Measurements from ENCODE around the gene COL4A2. TPM values are rescaled to one million over a fixed set of nuclear protein-coding genes. Genes with fewer than 3 reads are reported as not detected.
"Not testable (repeated sequence)": the region's sequence is repeated elsewhere in the genome, so short reads cannot be mapped to it uniquely, and the experiment has no call there.

The COL4A2 gene
- total and polyA plus RNA-seq, 3 experiments from 2014 or later: not detected

GRCh38 chr13:110309661-110310524, 2.8 kb downstream of the COL4A2 start:
- ChIA-PET CTCF (no interaction called here), POLR2A (no interaction called here)
- Mint-ChIP-seq H3K9me3 (no peaks in the 10 kb centered on the region), H3K4me1 (peaks cover 0 to 11% (median 5%) of the 10 kb centered on the region in 3 donors), H3K36me3 (no peaks in the 10 kb centered on the region), H3K4me3 (no peak overlapping the region), H3K27me3 (peaks cover 36 to 63% of the 10 kb centered on the region in 2 donors), H3K27ac (no peak overlapping the region)
- Histone ChIP-seq H3K36me3 (ENCODE audit: insufficient read depth, low read length) (no peaks in the 10 kb centered on the region), H3K4me1 (ENCODE audit: insufficient read depth, low read length) (no peaks in the 10 kb centered on the region), H3K4me3 (ENCODE audit: low read length) (no peak overlapping the region), H3K9me3 (ENCODE audit: low read length) (no peaks in the 10 kb centered on the region), H3K27me3 (ENCODE audit: insufficient read depth, low read length, poor library complexity, severe bottlenecking) (peaks cover 3% of the 10 kb centered on the region), H3K27ac (ENCODE audit: low read depth, low read length) (no peak overlapping the region)
- no peak for DNase-seq

- CTCF ChIA-PET: no interaction called here
- Histone ChIP-seq H3K4me1 (ENCODE audit: insufficient read depth, low read length) (no peaks in the 10 kb centered on the region), H3K36me3 (ENCODE audit: insufficient read depth, low read length) (no peaks in the 10 kb centered on the region), H3K27me3 (ENCODE audit: insufficient read depth, low read length, poor library complexity, severe bottlenecking) (peaks cover 3% of the 10 kb centered on the region), H3K27ac (ENCODE audit: low read depth, low read length) (no peak overlapping the region), H3K4me3 (ENCODE audit: low read length) (no peak overlapping the region), H3K9me3 (ENCODE audit: low read length) (no peaks in the 10 kb centered on the region)
- H3K4me1 Mint-ChIP-seq: peaks cover 0 to 11% (median 1%) of the 10 kb centered on the region in 3 donors
- no peak for DNase-seq
- H3K27ac Mint-ChIP-seq: no peak overlapping the region
- H3K36me3 Mint-ChIP-seq: no peaks in the 10 kb centered on the region
- H3K9me3 Mint-ChIP-seq: no peaks in the 10 kb centered on the region
- no peak overlapping the region for H3K4me3 Mint-ChIP-seq
- peaks cover 35 to 54% of the 10 kb centered on the region in 2 donors for H3K27me3 Mint-ChIP-seq
- POLR2A ChIA-PET: no interaction called here
These were observed 3.7 kb downstream of the COL4A2 start for GRCh38 chr13:110310541-110311442.

DNA sequence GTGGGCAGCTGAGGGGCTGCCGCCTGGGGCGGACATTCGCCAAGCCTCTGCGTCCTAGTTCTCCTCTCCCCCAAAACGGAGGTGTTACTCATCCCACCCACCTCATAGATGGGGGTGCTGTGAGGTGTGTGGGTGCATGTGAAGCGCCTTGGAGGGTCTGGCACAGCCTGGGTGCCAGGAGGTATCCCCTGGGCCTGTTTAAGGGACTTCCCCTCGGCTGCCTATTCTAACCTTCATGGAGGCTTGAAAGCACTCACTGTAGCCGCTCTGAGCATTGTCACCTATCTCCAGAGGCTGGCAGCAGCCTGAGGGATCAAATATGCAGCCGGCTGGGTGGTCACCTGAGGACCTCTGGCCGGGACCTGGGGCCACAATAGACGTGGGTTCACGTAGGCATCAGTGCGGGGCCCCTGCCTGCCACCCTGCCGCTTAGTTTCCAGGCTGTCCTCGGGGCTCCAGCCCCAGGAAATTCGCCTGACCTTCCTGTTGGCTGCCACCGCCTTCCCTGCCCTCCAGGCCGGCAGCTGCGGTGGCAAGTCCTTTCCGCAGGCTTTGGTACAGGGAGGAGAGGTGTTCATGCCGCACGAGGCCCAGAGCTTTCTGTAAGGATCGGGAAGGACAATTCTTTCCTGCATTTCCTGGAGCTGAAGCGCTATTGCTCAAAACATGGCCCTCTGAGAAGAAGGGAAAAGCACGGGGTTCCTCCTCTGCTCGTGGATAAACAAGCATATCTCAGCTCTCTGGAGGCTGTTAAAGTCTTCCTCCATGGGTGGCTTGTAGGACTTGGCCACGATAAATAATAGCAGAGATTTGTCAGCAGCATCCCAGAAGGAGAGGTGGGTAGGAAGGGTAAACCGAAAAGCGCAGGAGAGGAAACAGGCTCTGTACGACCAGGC, 4.6 kb downstream of the COL4A2 start:
- CTCF ChIA-PET: no interaction called here
- H3K36me3 ChIP-seq (ENCODE audit: insufficient read depth, low read length): no peaks in the 10 kb centered on the region
- Mint-ChIP-seq H3K27me3 (peaks cover 33 to 51% of the 10 kb centered on the region in 2 donors), H3K36me3 (no peaks in the 10 kb centered on the region), H3K4me1 (peaks cover 0 to 11% (median 0%) of the 10 kb centered on the region in 3 donors), H3K27ac (no peak overlapping the region), H3K4me3 (no peak overlapping the region), H3K9me3 (no peaks in the 10 kb centered on the region)
- H3K4me1 ChIP-seq (ENCODE audit: insufficient read depth, low read length): no peaks in the 10 kb centered on the region
- no peak for DNase-seq
- no peak overlapping the region for H3K27ac ChIP-seq (ENCODE audit: low read depth, low read length)
- H3K9me3 ChIP-seq (ENCODE audit: low read length): no peaks in the 10 kb centered on the region
- POLR2A ChIA-PET: no interaction called here
- H3K27me3 ChIP-seq (ENCODE audit: insufficient read depth, low read length, poor library complexity, severe bottlenecking): peaks cover 3% of the 10 kb centered on the region
- no peak overlapping the region for H3K4me3 ChIP-seq (ENCODE audit: low read length)

DNA sequence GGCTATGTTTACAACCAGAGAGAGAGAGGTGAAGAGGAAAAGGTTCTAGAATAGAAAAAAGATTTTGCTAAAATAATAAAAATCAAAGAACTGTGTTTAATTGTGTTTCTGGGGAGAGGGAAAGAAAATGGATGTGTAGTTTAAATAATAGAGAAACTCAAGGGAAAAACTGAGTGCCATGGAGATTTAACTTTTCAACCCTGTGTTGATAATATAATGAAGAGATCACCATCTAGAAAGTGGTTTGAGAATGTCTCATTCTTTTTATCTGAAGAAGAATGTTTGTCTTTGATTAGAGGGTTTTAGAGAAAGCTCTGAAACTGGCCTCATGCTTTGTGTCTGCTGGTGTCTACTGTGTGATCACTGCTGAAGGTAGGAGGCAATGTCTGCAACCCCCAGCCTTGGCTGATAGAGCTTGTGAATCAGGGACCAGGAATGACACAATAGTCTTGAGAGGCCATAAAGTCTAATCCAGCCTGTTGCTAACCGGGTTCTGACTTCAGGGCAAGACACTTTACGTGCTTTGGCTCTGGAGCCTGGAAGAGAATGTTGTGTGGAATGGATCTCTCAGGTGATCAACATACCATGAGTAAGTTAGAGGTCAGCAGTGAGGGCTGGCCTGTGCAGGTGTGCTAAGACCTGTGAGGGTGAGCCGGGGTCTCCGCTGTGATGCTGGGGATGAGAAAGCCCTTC, 5.4 kb downstream of the COL4A2 start:
- Mint-ChIP-seq H3K27ac (no peak overlapping the region), H3K4me1 (peaks cover 0 to 11% (median 0%) of the 10 kb centered on the region in 3 donors), H3K27me3 (peaks cover 37 to 55% of the 10 kb centered on the region in 2 donors), H3K9me3 (no peaks in the 10 kb centered on the region), H3K36me3 (no peaks in the 10 kb centered on the region), H3K4me3 (no peak overlapping the region)
- H3K27me3 ChIP-seq (ENCODE audit: insufficient read depth, low read length, poor library complexity, severe bottlenecking): peaks cover 3% of the 10 kb centered on the region
- H3K4me1 ChIP-seq (ENCODE audit: insufficient read depth, low read length): no peaks in the 10 kb centered on the region
- no peak overlapping the region for H3K27ac ChIP-seq (ENCODE audit: low read depth, low read length)
- H3K9me3 ChIP-seq (ENCODE audit: low read length): no peaks in the 10 kb centered on the region
- CTCF ChIA-PET: no interaction called here
- H3K4me3 ChIP-seq (ENCODE audit: low read length): no peak overlapping the region
- DNase-seq: no peak
- POLR2A ChIA-PET: no interaction called here
- H3K36me3 ChIP-seq (ENCODE audit: insufficient read depth, low read length): no peaks in the 10 kb centered on the region

- H3K4me3 ChIP-seq (ENCODE audit: low read length); H3K27me3 ChIP-seq (ENCODE audit: insufficient read depth, low read length, poor library complexity, severe bottlenecking); POLR2A ChIA-PET; H3K36me3 Mint-ChIP-seq; H3K9me3 Mint-ChIP-seq; H3K9me3 ChIP-seq (ENCODE audit: low read length); H3K27ac ChIP-seq (ENCODE audit: low read depth, low read length); H3K4me3 Mint-ChIP-seq; H3K4me1 ChIP-seq (ENCODE audit: insufficient read depth, low read length); H3K27ac Mint-ChIP-seq; H3K4me1 Mint-ChIP-seq; CTCF ChIA-PET; DNase-seq; H3K36me3 ChIP-seq (ENCODE audit: insufficient read depth, low read length): not testable (repeated sequence)
- H3K27me3 Mint-ChIP-seq: peaks cover 33 to 53% of the 10 kb centered on the region in 2 donors
These were observed 6.2 kb downstream of the COL4A2 start for GRCh38 chr13:110313261-110313660.

GRCh38 chr13:110313733-110314132, 6.6 kb downstream of the COL4A2 start:
- H3K4me1 ChIP-seq (ENCODE audit: insufficient read depth, low read length); H3K9me3 Mint-ChIP-seq; H3K4me1 Mint-ChIP-seq; DNase-seq; POLR2A ChIA-PET; CTCF ChIA-PET; H3K36me3 Mint-ChIP-seq; H3K9me3 ChIP-seq (ENCODE audit: low read length); H3K27ac ChIP-seq (ENCODE audit: low read depth, low read length); H3K36me3 ChIP-seq (ENCODE audit: insufficient read depth, low read length); H3K27ac Mint-ChIP-seq; H3K27me3 ChIP-seq (ENCODE audit: insufficient read depth, low read length, poor library complexity, severe bottlenecking); H3K4me3 ChIP-seq (ENCODE audit: low read length): not testable (repeated sequence)
- H3K27me3 Mint-ChIP-seq: peaks cover 33 to 50% of the 10 kb centered on the region in 2 donors
- peak overlapping the region in 1 of 7 donors; percentile 8 for H3K4me3 Mint-ChIP-seq

DNA sequence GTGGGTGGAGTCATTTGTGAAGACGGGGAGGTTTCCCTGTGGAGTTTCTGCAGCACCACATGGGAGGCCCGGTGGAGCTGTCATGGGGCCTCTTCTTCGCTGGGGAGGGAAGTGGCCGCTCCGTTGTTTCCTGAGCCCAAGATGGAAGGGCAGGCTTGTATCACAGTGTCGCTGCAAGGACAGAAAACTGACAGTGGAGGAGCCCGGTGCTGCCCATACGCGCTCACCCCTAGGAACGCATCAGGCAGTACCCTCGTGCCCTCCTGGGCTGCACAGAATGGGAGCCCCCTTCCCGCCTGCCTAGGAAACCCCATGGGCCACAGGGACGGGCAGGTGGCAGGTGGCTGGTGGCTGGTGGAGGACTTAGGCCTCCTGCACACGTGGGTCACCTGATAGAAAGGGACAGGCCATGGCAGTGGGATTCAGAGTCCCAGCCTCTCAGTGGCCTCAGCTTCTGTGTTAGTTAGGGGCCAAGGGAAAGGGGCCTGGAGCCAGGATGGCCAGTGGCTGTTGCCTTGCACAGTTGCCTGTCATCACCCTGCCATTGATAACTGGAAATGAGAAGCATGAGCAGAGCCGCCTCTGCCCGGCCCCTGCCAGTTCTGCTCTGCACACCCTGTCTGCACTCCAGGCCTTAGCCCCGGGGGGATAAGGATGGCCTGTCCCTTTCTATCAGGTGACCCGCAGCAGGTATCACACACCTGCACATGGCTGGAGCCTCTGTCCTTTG, 7.6 kb downstream of the COL4A2 start:
- peaks cover 0 to 2% (median 0%) of the 10 kb centered on the region in 3 donors for H3K4me1 Mint-ChIP-seq
- ChIA-PET POLR2A (no interaction called here), CTCF (no interaction called here)
- DNase-seq: no peak
- Histone ChIP-seq H3K27ac (ENCODE audit: low read depth, low read length) (no peak overlapping the region), H3K9me3 (ENCODE audit: low read length) (no peaks in the 10 kb centered on the region), H3K4me3 (ENCODE audit: low read length) (no peak overlapping the region), H3K4me1 (ENCODE audit: insufficient read depth, low read length) (no peaks in the 10 kb centered on the region), H3K27me3 (ENCODE audit: insufficient read depth, low read length, poor library complexity, severe bottlenecking) (peaks cover 3% of the 10 kb centered on the region), H3K36me3 (ENCODE audit: insufficient read depth, low read length) (no peaks in the 10 kb centered on the region)
- H3K36me3 Mint-ChIP-seq: no peaks in the 10 kb centered on the region
- no peaks in the 10 kb centered on the region for H3K9me3 Mint-ChIP-seq
- H3K27me3 Mint-ChIP-seq: peaks cover 28 to 47% of the 10 kb centered on the region in 2 donors
- H3K27ac Mint-ChIP-seq: no peak overlapping the region
- H3K4me3 Mint-ChIP-seq: no peak overlapping the region
